ENCODE measurements around the gene ADAM23.

GRCh38 chr2:206520450-206520849 lies 77.1 kb downstream of the ADAM23 start:
- TF ChIP-seq CTCF (IDR thresholded peaks at IDR 0.05; ENCODE audit: low read length) (no peak), EZH2 (IDR thresholded peaks at IDR 0.05; ENCODE audit: borderline replicate concordance, low read length) (no peak)
